Stomach (tissue), 4 donors: Measurements from ENCODE around the gene TMEM247.

Experiments used
- EP300 ChIP-seq: sonication (generic); formaldehyde crosslinking; IDR thresholded peaks from one replicate; pipeline ENCODE4 v1.6.1; 2017; ENCODE audit warnings: antibody characterized with exemption
- POLR2A ChIP-seq, 4 donors: fragments of 450-650 bp; IDR thresholded peaks; one replicate each; pipeline ENCODE4 v1.6.1; 2016; ENCODE audit warnings: antibody characterized with exemption in 4 of 4, control low read depth in 2 of 4, mild to moderate bottlenecking in 1 of 4, moderate library complexity in 1 of 4
- POLR2AphosphoS5 ChIP-seq, 3 donors: sonication (generic); formaldehyde crosslinking; IDR thresholded peaks; one replicate each; pipeline ENCODE4 v1.6.1; 2016; ENCODE audit warnings: antibody characterized with exemption in 3 of 3
- TF ChIP-seq, protein P1 (sequence below), 7 experiments: fragments of 450-650 bp in 4 of 7; fragments of 200-600 bp in 3 of 7; sonication (generic) in 3 of 7; IDR thresholded peaks; one replicate each; pipeline ENCODE4 v1.5.1; 2016 to 2019; ENCODE audit warnings: antibody characterized with exemption in 7 of 7, control low read depth in 2 of 7, mild to moderate bottlenecking in 1 of 7

DNA sequence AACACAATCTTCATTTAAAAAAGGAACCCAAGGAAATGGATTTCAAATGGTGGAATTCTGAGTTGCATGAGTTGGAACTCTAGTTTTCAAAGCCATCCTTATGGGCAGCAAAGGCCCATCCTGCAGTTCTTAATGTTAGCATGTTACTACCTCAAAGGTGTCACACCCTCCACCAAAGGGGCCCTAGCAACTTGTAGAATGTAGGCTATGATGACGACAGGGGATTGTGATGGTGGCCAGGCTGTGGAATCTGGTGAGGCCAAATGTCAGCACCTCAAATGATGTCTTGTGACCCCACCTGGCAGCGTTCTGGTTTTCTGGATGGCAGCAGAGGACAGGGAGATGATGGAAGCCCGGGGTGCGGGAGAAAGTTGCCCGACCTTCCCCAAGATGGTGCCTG lies at the start of gene TMEM247:
- TF ChIP-seq, protein P1, sequence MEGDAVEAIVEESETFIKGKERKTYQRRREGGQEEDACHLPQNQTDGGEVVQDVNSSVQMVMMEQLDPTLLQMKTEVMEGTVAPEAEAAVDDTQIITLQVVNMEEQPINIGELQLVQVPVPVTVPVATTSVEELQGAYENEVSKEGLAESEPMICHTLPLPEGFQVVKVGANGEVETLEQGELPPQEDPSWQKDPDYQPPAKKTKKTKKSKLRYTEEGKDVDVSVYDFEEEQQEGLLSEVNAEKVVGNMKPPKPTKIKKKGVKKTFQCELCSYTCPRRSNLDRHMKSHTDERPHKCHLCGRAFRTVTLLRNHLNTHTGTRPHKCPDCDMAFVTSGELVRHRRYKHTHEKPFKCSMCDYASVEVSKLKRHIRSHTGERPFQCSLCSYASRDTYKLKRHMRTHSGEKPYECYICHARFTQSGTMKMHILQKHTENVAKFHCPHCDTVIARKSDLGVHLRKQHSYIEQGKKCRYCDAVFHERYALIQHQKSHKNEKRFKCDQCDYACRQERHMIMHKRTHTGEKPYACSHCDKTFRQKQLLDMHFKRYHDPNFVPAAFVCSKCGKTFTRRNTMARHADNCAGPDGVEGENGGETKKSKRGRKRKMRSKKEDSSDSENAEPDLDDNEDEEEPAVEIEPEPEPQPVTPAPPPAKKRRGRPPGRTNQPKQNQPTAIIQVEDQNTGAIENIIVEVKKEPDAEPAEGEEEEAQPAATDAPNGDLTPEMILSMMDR (IDR thresholded peaks at IDR 0.05), result no peak
- TF ChIP-seq POLR2A (IDR thresholded peaks at IDR 0.05) (no peak), EP300 (no peak), POLR2AphosphoS5 (IDR thresholded peaks at IDR 0.05) (no peak)
